NB4 (cell line): ENCODE data around the gene OST4.

Experiments used
- DNase-seq: peaks from one replicate; pipeline ENCODE4 v3.0.0; 2010; ENCODE audit warnings: low read depth
- H3K4me3 ChIP-seq: one replicate; pipeline ENCODE4 v1.5.1; 2011; ENCODE audit warnings: mild to moderate bottlenecking, low read depth, low read length, moderate library complexity
- CTCF ChIP-seq: IDR thresholded peaks from one replicate; pipeline ENCODE4 v1.5.1; 2012; ENCODE audit warnings: low read depth, low read length
- MYC ChIP-seq: IDR thresholded peaks from 2 replicates; pipeline ENCODE4 v1.6.1; 2011; ENCODE audit warnings: low read depth, low read length
- POLR2A ChIP-seq: IDR thresholded peaks from 2 replicates; pipeline ENCODE4 v1.6.1; 2011; ENCODE audit warnings: mild to moderate bottlenecking; ENCODE audit not compliant: insufficient read length; ENCODE audit errors: extremely low read depth
- TF ChIP-seq, protein P1 (sequence below): IDR thresholded peaks from 2 replicates; pipeline ENCODE4 v1.6.1; 2011; ENCODE audit warnings: low read depth, low read length

The OST4 gene

GRCh38 chr2:27032495-27033252 is 38.8 kb downstream of the OST4 start, which contains the start of gene TMEM214:
TSS of gene TMEM214 (plus strand) at chr2:27032965. CDS start at chr2:27033016, 51 bp downstream.
- TF ChIP-seq POLR2A (peak; percentile 65), CTCF (no peak), MYC (peak; percentile 79; the same call in 1 of the 2 replicates)
- TF ChIP-seq, protein P1, sequence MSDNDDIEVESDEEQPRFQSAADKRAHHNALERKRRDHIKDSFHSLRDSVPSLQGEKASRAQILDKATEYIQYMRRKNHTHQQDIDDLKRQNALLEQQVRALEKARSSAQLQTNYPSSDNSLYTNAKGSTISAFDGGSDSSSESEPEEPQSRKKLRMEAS, result peak; percentile 36; the same call in 1 of the 2 replicates
- DNase-seq, result peak; percentile 92

DNA sequence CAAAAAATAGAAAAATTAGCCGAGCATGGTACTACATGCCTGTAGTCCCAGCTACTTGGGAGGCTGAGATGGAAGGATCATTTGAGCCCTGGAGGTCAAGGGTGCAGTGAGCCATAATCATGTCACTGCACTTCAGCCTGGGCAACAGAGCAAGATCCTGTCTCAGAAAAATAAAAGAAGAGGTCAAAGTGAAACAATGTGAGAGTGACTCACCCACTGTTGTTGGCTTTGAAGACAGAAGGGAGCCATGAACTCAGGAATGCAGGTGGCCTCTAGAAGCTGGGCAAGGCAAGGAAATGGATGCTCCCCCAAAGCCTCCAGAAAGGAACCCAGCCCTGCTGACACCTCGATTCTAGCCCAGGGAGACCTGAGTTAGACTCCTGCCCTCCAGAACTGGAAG is 42.4 kb downstream of the OST4 start:
- no peak for TF ChIP-seq CTCF
- no peak for TF ChIP-seq POLR2A
- no peak for TF ChIP-seq MYC
- TF ChIP-seq, protein P1, result no peak
- H3K4me3 ChIP-seq, result no peak overlapping the region
- DNase-seq, result no peak

More at GRCh38 chr2:27032495-27033252, 38.8 kb downstream of the OST4 start, which contains the start of gene TMEM214:
- H3K4me3 ChIP-seq, result peak within 1 kb of the TSS; percentile 94

DNA sequence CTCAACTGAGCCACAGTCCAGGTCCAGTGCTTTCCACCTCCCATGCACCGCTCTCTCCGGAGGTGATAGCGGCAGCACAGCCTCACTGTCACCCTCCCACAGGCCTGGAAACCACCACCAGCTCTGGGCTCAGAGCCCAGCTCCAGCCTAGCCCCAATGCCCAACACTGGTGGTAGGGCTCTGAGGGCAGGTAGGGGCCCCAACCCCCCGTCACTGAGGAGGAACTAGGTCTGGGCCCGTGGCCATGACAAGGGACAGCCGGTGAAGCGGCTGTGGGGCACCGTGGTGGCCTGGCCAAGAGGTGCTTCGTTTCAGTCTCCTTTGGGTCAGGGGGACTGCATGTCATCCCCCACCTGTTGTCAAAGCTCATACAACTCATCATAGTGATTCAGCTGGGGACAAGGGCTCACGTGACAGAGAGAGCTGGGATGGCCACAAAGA is 44.2 kb downstream of the OST4 start:
- no peak for DNase-seq
- TF ChIP-seq, protein P1, result no peak
- TF ChIP-seq MYC (no peak), CTCF (no peak), POLR2A (no peak)
- no peak overlapping the region for H3K4me3 ChIP-seq

DNA sequence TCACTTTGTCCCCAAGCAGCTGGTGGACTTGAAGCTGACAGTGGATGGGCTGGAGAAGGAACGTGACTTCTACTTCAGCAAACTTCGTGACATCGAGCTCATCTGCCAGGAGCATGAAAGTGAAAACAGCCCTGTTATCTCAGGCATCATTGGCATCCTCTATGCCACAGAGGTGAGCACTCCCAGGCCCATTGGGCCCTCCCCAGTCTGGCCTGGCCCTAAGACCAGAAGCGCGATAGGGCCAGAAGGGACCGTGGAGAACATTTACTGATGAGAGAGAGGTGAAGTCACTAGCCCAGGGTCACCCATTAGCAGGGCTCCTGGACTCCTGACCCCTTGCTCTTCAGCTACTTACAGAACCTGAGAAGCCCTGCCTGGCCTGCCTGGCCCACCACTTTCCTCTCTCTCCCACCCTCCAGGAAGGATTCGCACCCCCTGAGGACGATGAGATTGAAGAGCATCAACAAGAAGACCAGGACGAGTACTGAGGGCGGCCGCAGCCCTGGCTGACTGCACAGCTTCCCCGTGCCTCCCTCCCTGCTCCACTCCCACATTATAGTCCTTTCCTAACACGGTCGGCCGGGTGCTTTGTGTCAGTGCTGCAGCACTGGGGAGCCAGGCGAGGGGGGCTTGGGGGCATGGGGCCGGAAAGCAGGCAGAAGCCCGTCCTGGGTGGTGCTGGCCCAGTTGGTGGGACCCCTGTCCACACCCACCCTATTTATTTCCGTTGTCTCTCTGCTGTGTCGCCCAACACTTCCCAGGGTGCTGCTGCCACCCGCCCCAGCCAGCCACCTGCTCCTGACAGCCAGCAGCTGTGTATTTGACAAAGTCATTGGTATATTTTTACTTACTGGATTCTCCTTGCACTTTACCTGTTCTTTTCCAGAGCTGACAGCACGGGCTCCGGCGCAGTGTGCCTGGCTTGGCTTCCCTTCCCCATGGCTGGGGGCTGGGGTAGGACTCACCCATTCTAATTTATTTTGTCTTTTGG is 45.3 kb downstream of the OST4 start:
- DNase-seq, result no peak
- no peak overlapping the region for H3K4me3 ChIP-seq
- TF ChIP-seq CTCF (no peak), POLR2A (no peak), MYC (no peak)
- TF ChIP-seq, protein P1, result no peak

DNA sequence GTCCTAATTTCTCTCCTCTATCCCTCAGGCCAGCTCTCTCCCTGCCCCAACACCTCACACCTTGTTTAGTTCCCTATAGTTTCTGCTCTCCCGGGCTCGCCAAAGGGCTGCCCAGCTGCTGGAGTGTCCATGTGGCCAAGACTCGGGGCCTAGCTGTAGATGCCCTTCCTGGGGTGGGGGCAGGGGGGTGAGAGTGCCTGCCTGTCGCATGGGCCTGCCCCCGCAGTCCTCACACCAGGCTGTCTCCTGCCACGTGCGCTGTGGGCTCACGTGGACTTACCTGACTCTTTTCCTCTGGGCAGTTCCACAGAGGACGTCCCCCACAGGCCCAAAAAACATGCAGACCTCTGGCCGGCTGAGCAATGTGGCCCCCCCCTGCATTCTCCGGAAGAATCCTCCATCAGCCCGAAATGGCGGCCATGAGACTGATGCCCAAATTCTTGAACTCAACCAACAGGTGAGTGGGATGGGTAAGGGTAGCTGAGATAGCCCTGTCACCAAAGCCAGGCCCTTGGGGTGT is 46.1 kb downstream of the OST4 start:
- DNase-seq, result no peak
- TF ChIP-seq CTCF (no peak), MYC (no peak), POLR2A (no peak)
- TF ChIP-seq, protein P1, result no peak
- H3K4me3 ChIP-seq, result no peak overlapping the region
